Suppressor macrophage treated with lipopolysaccharide for 4 hours (primary cell): ENCODE measurements around the gene POLR1A.

Source experiments
- DNase-seq: peaks from one replicate; pipeline ENCODE4 v3.0.0-alpha.2; 2020

The POLR1A gene

DNA sequence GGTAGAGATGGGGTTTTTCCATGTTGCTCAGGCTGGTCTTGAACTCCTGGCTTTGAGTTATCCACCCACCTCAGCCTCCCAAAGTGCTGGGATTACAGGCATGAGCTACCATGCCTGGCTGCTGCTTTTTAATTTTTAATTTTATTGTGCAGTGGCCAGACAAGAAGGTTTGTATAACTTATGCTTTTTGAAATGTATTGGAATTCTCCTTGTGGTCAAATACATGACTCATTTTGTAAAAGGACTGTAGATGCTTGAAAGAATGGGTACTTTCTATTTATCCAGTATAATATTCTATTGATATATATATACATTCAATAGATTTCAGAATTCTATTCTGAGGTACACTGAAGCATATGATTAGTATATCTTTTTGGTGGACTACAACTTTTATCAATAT, 134.3 kb downstream of the POLR1A start:
- DNase-seq, result no peak
